Colonic mucosa (tissue), 4 donors: ENCODE data around the gene CASP8. TPM values are rescaled to one million over a fixed set of nuclear protein-coding genes. Genes with fewer than 3 reads are reported as not detected.

Source experiments
- DNase-seq: peaks from one replicate; pipeline ENCODE4 v3.0.0-alpha.2; 2020
- H3K27ac ChIP-seq: fragments of 200-600 bp; one replicate; pipeline ENCODE4 v1.8.0; 2021
- H3K27me3 ChIP-seq: fragments of 200-600 bp; one replicate; pipeline ENCODE4 v1.8.0; 2021
- H3K36me3 ChIP-seq: fragments of 200-600 bp; one replicate; pipeline ENCODE4 v1.8.0; 2021
- H3K4me1 ChIP-seq: fragments of 200-600 bp; one replicate; pipeline ENCODE4 v1.8.0; 2021; ENCODE audit warnings: mild to moderate bottlenecking
- H3K4me3 ChIP-seq: fragments of 200-600 bp; one replicate; pipeline ENCODE4 v1.8.0; 2021
- H3K9ac ChIP-seq, 2 donors: one replicate each; pipeline ENCODE4 v1.7.0; 2013; ENCODE audit warnings: control low read depth in 2 of 2, low read depth in 2 of 2, low read length in 2 of 2
- H3K9me3 ChIP-seq: fragments of 200-600 bp; one replicate; pipeline ENCODE4 v1.8.0; 2021
- CTCF ChIP-seq: fragments of 200-600 bp; IDR thresholded peaks from one replicate; pipeline ENCODE4 v1.8.0; 2022; ENCODE audit warnings: antibody characterized with exemption, mild to moderate bottlenecking
- intact Hi-C: fragments of 100-400 bp; cut with DNase I; formaldehyde crosslinking; loops from one replicate; pipeline ENCODE4 v1.14.1; 2022
- total RNA-seq, 2 donors: library from RNA; stranded (reverse); fragmentation: NEBNext Ultra II Directional in 1 of 2; extraction: Animal tissue kit (Norgen Biotek cat#: 25700) in 1 of 2; gene quantifications; one replicate each; pipeline ENCODE4 v1.2.1, GENCODE V29; 2021
- donor health status: healthy.
- donor health status: DM: no; HTN: no; CAD: no.
- donor health status: DM: no; HTN: no; CAD: no.

The CASP8 gene
- total RNA-seq, 2 donors from 2014 or later = 25.5 to 31.9 TPM

GRCh38 chr2:201266629-201267028 is 6.3 kb downstream of the CASP8 start:
- no peak for TF ChIP-seq CTCF
- Histone ChIP-seq H3K4me3 (no peak overlapping the region), H3K4me1 (no peaks in the 10 kb centered on the region), H3K9ac (no peak overlapping the region), H3K27me3 (no peaks in the 10 kb centered on the region), H3K27ac (no peak overlapping the region), H3K9me3 (no peaks in the 10 kb centered on the region), H3K36me3 (no peaks in the 10 kb centered on the region)
- intact Hi-C loops = no loop called here
- no peak for DNase-seq

GRCh38 chr2:201267278-201268030 is 7.1 kb downstream of the CASP8 start:
- H3K36me3 ChIP-seq = no peaks in the 10 kb centered on the region
- DNase-seq = no peak
- intact Hi-C loops = no loop called here
- no peak overlapping the region for H3K27ac ChIP-seq
- no peak for TF ChIP-seq CTCF
- H3K9ac ChIP-seq = no peak overlapping the region
- H3K27me3 ChIP-seq = no peaks in the 10 kb centered on the region
- no peaks in the 10 kb centered on the region for H3K4me1 ChIP-seq
- H3K9me3 ChIP-seq = no peaks in the 10 kb centered on the region
- H3K4me3 ChIP-seq = no peak overlapping the region

- no peak overlapping the region for H3K9ac ChIP-seq
- DNase-seq = no peak
- H3K27me3 ChIP-seq = no peaks in the 10 kb centered on the region
- intact Hi-C loops = no loop called here
- H3K9me3 ChIP-seq = no peaks in the 10 kb centered on the region
- no peak overlapping the region for H3K27ac ChIP-seq
- no peaks in the 10 kb centered on the region for H3K36me3 ChIP-seq
- no peak overlapping the region for H3K4me3 ChIP-seq
- no peaks in the 10 kb centered on the region for H3K4me1 ChIP-seq
- no peak for TF ChIP-seq CTCF
Observed at GRCh38 chr2:201269764-201270163, 9.4 kb downstream of the CASP8 start.

GRCh38 chr2:201270293-201271001 is 10.1 kb downstream of the CASP8 start:
- intact Hi-C loops = no loop called here
- no peaks in the 10 kb centered on the region for H3K4me1 ChIP-seq
- DNase-seq = no peak
- no peak overlapping the region for H3K9ac ChIP-seq
- TF ChIP-seq CTCF = no peak
- no peaks in the 10 kb centered on the region for H3K9me3 ChIP-seq
- H3K4me3 ChIP-seq = no peak overlapping the region
- no peaks in the 10 kb centered on the region for H3K36me3 ChIP-seq
- H3K27ac ChIP-seq = no peak overlapping the region
- H3K27me3 ChIP-seq = no peaks in the 10 kb centered on the region

GRCh38 chr2:201271917-201272316 is 11.6 kb downstream of the CASP8 start:
- H3K4me3 ChIP-seq = no peak overlapping the region
- no peak for DNase-seq
- no peaks in the 10 kb centered on the region for H3K36me3 ChIP-seq
- no peak overlapping the region for H3K9ac ChIP-seq
- no peak overlapping the region for H3K27ac ChIP-seq
- intact Hi-C loops = no loop called here
- no peaks in the 10 kb centered on the region for H3K27me3 ChIP-seq
- no peak for TF ChIP-seq CTCF
- no peaks in the 10 kb centered on the region for H3K4me1 ChIP-seq
- no peaks in the 10 kb centered on the region for H3K9me3 ChIP-seq
